A549 (cell line): ENCODE measurements around the gene LCK. TPM values are rescaled to one million over a fixed set of nuclear protein-coding genes. Genes with fewer than 3 reads are reported as not detected.

Experiments used
- ATAC-seq, 2 experiments: fragments of 200-7000 bp in 1 of 2; fragments of >200 bp in 1 of 2; cut with Nextera tagmentation in 1 of 2; cut with Tn5 transposase in 1 of 2; 3 replicates each; pipeline versions ENCODE4 v1.8.0 to v1.9.1; 2018 to 2020; ENCODE audit warnings: mild to moderate bottlenecking in 1 of 2, moderate library complexity in 1 of 2
- CTCF ChIA-PET: fragments of 300-600 bp; sonication (Branson Sonifier 250); formaldehyde crosslinking; extraction: SDS; loops from one replicate; lab custom pipeline; 2021; ENCODE audit warnings: antibody characterized with exemption, inconsistent platforms; lab: Yijun Ruan, JAX
- POLR2A ChIA-PET: fragments of 350-600 bp; formaldehyde crosslinking; extraction: SDS; loops from one replicate; lab custom pipeline; 2021; ENCODE audit warnings: antibody characterized with exemption, inconsistent platforms; lab: Yijun Ruan, JAX
- DNase-seq, 2 experiments: peaks; one replicate each; pipeline versions ENCODE4 v3.0.0 to v3.0.0-alpha.2; 2011 to 2016; ENCODE audit warnings: low read depth in 1 of 2, low spot score in 1 of 2
- FAIRE-seq: peaks from 2 replicates; lab custom pipeline; 2011; peaks lifted over from hg19 to GRCh38; lab: Jason Lieb, UNC
- H3K27ac ChIP-seq, 2 experiments: fragments of >200 bp; sonication (Bioruptor Twin); formaldehyde crosslinking; 3 replicates each; pipeline ENCODE4 v1.5.1; 2016 to 2017
- H3K4me1 ChIP-seq: fragments of >200 bp; sonication (Bioruptor Twin); formaldehyde crosslinking; 3 replicates; pipeline ENCODE4 v1.6.1; 2016
- H3K4me2 ChIP-seq: fragments of >200 bp; sonication (Bioruptor Twin); formaldehyde crosslinking; 3 replicates; pipeline ENCODE4 v1.6.1; 2016
- H3K4me3 ChIP-seq: fragments of >200 bp; sonication (Bioruptor Twin); formaldehyde crosslinking; 3 replicates; pipeline ENCODE4 v1.5.1; 2016
- H3K9me3 ChIP-seq: fragments of >200 bp; sonication (Bioruptor Twin); formaldehyde crosslinking; 3 replicates; pipeline ENCODE4 v1.6.1; 2016
- BCL3 ChIP-seq: fragments of >200 bp; sonication (Bioruptor Twin); formaldehyde crosslinking; IDR thresholded peaks from 3 replicates; pipeline ENCODE4 v1.6.1; 2016
- CHD2 ChIP-seq: fragments of 150-350 bp; IDR thresholded peaks from 2 replicates; pipeline ENCODE4 v1.6.1; 2014; ENCODE audit warnings: low read length; ENCODE audit not compliant: partially characterized antibody
- EP300 ChIP-seq, 2 experiments: fragments of >200 bp; sonication (Bioruptor Twin); formaldehyde crosslinking; IDR thresholded peaks; 2 replicates in 1 of 2; 3 replicates in 1 of 2; pipeline ENCODE4 v1.6.1; 2016 to 2017
- FOSB ChIP-seq: fragments of 250-450 bp; sonication (Bioruptor Pico); IDR thresholded peaks from 2 replicates; pipeline ENCODE4 v1.5.0; 2020; ENCODE audit warnings: mild to moderate bottlenecking, moderate library complexity
- HMGXB4 ChIP-seq: fragments of 250-450 bp; sonication (Bioruptor Pico); IDR thresholded peaks from 2 replicates; pipeline ENCODE4 v1.5.0; 2021; ENCODE audit warnings: mild to moderate bottlenecking, moderate library complexity, borderline replicate concordance
- HOXA7 ChIP-seq: fragments of 250-450 bp; sonication (Bioruptor Pico); IDR thresholded peaks from 2 replicates; pipeline ENCODE4 v1.5.0; 2020; ENCODE audit warnings: mild to moderate bottlenecking, moderate library complexity
- HOXB5 ChIP-seq: fragments of 250-450 bp; sonication (Bioruptor Pico); IDR thresholded peaks from 2 replicates; pipeline ENCODE4 v1.5.0; 2020; ENCODE audit warnings: mild to moderate bottlenecking, moderate library complexity
- JUNB ChIP-seq: fragments of >200 bp; sonication (Bioruptor Twin); formaldehyde crosslinking; IDR thresholded peaks from 2 replicates; pipeline ENCODE4 v1.6.1; 2016
- MAFK ChIP-seq: fragments of 450-650 bp; IDR thresholded peaks from 2 replicates; pipeline ENCODE4 v1.6.1; 2014; ENCODE audit not compliant: partially characterized antibody
- PBX3 ChIP-seq: IDR thresholded peaks from 2 replicates; pipeline ENCODE4 v1.6.1; 2012
- REST ChIP-seq: fragments of 200-600 bp; sonication (generic); IDR thresholded peaks from 2 replicates; pipeline ENCODE4 v1.6.1; 2016; ENCODE audit warnings: antibody characterized with exemption, mild to moderate bottlenecking, moderate library complexity
- RNF2 ChIP-seq: fragments of 200-600 bp; sonication (generic); IDR thresholded peaks from 2 replicates; pipeline ENCODE4 v1.6.1; 2016; ENCODE audit warnings: low read depth, mild to moderate bottlenecking, antibody characterized with exemption, moderate library complexity, borderline replicate concordance
- SMC3 ChIP-seq: fragments of >200 bp; sonication (Bioruptor Twin); formaldehyde crosslinking; IDR thresholded peaks from 3 replicates; pipeline ENCODE4 v1.6.1; 2018; ENCODE audit warnings: inconsistent platforms
- TFCP2L1 ChIP-seq: fragments of 250-450 bp; sonication (Bioruptor Pico); IDR thresholded peaks from 2 replicates; pipeline ENCODE4 v1.5.0; 2021; ENCODE audit warnings: mild to moderate bottlenecking
- ZC3H11A ChIP-seq: fragments of 450-650 bp; IDR thresholded peaks from 2 replicates; pipeline ENCODE4 v1.6.1; 2014; ENCODE audit warnings: antibody characterized with exemption, mild to moderate bottlenecking
- ZFP36 ChIP-seq: fragments of 450-650 bp; IDR thresholded peaks from 2 replicates; pipeline ENCODE4 v1.6.1; 2014; ENCODE audit warnings: borderline replicate concordance; ENCODE audit not compliant: partially characterized antibody
- ZNF302 ChIP-seq: fragments of 250-450 bp; sonication (Bioruptor Pico); IDR thresholded peaks from 2 replicates; pipeline ENCODE4 v1.9.0; 2021; ENCODE audit warnings: inconsistent platforms, mild to moderate bottlenecking, moderate library complexity
- whole genome bisulfite sequencing: methylation state at CpG from one replicate; pipeline ENCODE4 v1.1.6; 2017; ENCODE audit errors: missing lambda C conversion rate; 5-methylcytosine and 5-hydroxymethylcytosine counted together
- polyA plus RNA-seq, 4 experiments: library from polyadenylated mRNA; depleted of rRNA in 3 of 4; stranded (reverse); fragments of >200 nt; fragmentation: RNase III in 1 of 4; extraction: RNeasy Plus Mini Kit Qiagen cat#74134 plus additional on column Dnase treatment in 1 of 4; gene quantifications; 2 replicates in 3 of 4; 3 replicates in 1 of 4; pipeline ENCODE4 v1.2.3, GENCODE V29; 2011 to 2017

Gene LCK
- polyA plus RNA-seq, 2 of the 4 experiments (the other 2 are of a cell fraction), result 0.03 TPM; not detected in 1

- no peak for TF ChIP-seq BCL3
Observed at GRCh38 chr1:32269744-32270143, 18.7 kb downstream of the LCK start (continued).

GRCh38 chr1:32272557-32273390, 21.7 kb downstream of the LCK start:
- POLR2A ChIA-PET, result no interaction called here

GRCh38 chr1:32273391-32274208, 22.5 kb downstream of the LCK start:
- Histone ChIP-seq H3K4me3 (no peak overlapping the region), H3K4me2 (no peak overlapping the region), H3K27ac (peak overlapping the region in 1 of 2 experiments; percentile 40; a peak in 1 of 6 replicates), H3K4me1 (0 out of 3 replicates have a peak, but pooled peaks cover 5% of the 10 kb centered on the region), H3K9me3 (no peaks in the 10 kb centered on the region)
- POLR2A ChIA-PET, result no interaction called here
- CTCF ChIA-PET, result interaction anchor here (1.2 to 1.4 kb wide), 2 partner anchors 24 to 26 kb away, joined by 3 read pairs; no protein-coding TSS in a partner anchor
- FAIRE-seq (no peak), DNase-seq (no peak), ATAC-seq (peak; percentile 46 to 63; a peak in 3 of 6 replicates)
- TF ChIP-seq FOSB (CRISPR knock-in tag) (no peak), REST (no peak), CHD2 (no peak), HOXA7 (CRISPR knock-in tag) (no peak), ZC3H11A (no peak), JUNB (no peak), ZNF302 (no peak)
- WGBS, result 51% methylated on average over 9 of the region's 10 CpGs

More at GRCh38 chr1:32272557-32273390, 21.7 kb downstream of the LCK start:
- no peak overlapping the region for H3K4me3 ChIP-seq
- 0 out of 3 replicates have a peak, but pooled peaks cover 5% of the 10 kb centered on the region for H3K4me1 ChIP-seq
- ATAC-seq, result no peak
- CTCF ChIA-PET, result interaction anchor here (0.9 kb wide), 1 partner anchor 11 kb away, joined by 3 read pairs; no protein-coding TSS in a partner anchor
- H3K27ac ChIP-seq, result no peak overlapping the region
- WGBS, result 59% methylated on average over 6 of the region's 7 CpGs
- no peak for FAIRE-seq
- H3K9me3 ChIP-seq, result no peaks in the 10 kb centered on the region
- H3K4me2 ChIP-seq, result no peak overlapping the region
- no peak for DNase-seq
- TF ChIP-seq MAFK (no peak), ZNF302 (no peak), HMGXB4 (CRISPR knock-in tag) (no peak), PBX3 (no peak), ZFP36 (no peak), HOXB5 (CRISPR knock-in tag) (no peak), SMC3 (no peak), EP300 (IDR thresholded peaks at IDR 0.05) (no peak), RNF2 (no peak), TFCP2L1 (CRISPR knock-in tag) (no peak)
